HL-60 (cell line): Measurements from ENCODE around the gene CTSW.

Source experiments
- GABPA ChIP-seq: IDR thresholded peaks from 2 replicates; pipeline ENCODE4 v1.6.1; 2012; ENCODE audit warnings: low read depth
- POLR2AphosphoS5 ChIP-seq: IDR thresholded peaks from 2 replicates; pipeline ENCODE4 v1.6.1; 2012; ENCODE audit warnings: low read depth
- SPI1 ChIP-seq: IDR thresholded peaks from 2 replicates; pipeline ENCODE4 v1.6.1; 2012; ENCODE audit warnings: low read depth, mild to moderate bottlenecking, borderline replicate concordance
- TF ChIP-seq, protein P1 (sequence below): IDR thresholded peaks from one replicate; pipeline ENCODE4 v1.5.1; 2011; ENCODE audit warnings: low read length, control low read depth, inconsistent platforms; ENCODE audit not compliant: insufficient read depth
- TF ChIP-seq, protein P2 (sequence below): IDR thresholded peaks from 2 replicates; pipeline ENCODE4 v1.6.1; 2012; ENCODE audit warnings: low read depth; ENCODE audit not compliant: insufficient replicate concordance

DNA sequence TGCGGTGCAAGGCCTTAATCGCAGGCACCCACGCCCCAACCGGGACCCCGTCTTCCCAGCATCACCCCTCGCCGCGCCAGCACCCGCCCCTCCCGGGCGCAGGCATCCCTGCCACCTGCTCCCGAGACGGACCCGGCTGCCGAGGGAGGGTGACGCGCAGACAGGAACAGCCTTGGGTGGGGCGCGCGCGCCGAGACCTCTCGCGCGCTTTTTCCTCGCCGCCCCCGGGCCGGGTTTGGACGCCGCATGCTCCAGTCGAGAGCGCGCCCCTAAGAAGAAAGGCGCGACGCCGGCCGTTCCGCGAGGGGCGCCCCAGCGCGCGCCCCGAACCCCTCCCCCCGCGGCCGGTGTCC is 22.2 kb upstream of the CTSW start:
- TF ChIP-seq, protein P1, sequence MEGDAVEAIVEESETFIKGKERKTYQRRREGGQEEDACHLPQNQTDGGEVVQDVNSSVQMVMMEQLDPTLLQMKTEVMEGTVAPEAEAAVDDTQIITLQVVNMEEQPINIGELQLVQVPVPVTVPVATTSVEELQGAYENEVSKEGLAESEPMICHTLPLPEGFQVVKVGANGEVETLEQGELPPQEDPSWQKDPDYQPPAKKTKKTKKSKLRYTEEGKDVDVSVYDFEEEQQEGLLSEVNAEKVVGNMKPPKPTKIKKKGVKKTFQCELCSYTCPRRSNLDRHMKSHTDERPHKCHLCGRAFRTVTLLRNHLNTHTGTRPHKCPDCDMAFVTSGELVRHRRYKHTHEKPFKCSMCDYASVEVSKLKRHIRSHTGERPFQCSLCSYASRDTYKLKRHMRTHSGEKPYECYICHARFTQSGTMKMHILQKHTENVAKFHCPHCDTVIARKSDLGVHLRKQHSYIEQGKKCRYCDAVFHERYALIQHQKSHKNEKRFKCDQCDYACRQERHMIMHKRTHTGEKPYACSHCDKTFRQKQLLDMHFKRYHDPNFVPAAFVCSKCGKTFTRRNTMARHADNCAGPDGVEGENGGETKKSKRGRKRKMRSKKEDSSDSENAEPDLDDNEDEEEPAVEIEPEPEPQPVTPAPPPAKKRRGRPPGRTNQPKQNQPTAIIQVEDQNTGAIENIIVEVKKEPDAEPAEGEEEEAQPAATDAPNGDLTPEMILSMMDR, result no peak
- TF ChIP-seq POLR2AphosphoS5 (no peak), SPI1 (no peak), GABPA (no peak)
- TF ChIP-seq, protein P2, sequence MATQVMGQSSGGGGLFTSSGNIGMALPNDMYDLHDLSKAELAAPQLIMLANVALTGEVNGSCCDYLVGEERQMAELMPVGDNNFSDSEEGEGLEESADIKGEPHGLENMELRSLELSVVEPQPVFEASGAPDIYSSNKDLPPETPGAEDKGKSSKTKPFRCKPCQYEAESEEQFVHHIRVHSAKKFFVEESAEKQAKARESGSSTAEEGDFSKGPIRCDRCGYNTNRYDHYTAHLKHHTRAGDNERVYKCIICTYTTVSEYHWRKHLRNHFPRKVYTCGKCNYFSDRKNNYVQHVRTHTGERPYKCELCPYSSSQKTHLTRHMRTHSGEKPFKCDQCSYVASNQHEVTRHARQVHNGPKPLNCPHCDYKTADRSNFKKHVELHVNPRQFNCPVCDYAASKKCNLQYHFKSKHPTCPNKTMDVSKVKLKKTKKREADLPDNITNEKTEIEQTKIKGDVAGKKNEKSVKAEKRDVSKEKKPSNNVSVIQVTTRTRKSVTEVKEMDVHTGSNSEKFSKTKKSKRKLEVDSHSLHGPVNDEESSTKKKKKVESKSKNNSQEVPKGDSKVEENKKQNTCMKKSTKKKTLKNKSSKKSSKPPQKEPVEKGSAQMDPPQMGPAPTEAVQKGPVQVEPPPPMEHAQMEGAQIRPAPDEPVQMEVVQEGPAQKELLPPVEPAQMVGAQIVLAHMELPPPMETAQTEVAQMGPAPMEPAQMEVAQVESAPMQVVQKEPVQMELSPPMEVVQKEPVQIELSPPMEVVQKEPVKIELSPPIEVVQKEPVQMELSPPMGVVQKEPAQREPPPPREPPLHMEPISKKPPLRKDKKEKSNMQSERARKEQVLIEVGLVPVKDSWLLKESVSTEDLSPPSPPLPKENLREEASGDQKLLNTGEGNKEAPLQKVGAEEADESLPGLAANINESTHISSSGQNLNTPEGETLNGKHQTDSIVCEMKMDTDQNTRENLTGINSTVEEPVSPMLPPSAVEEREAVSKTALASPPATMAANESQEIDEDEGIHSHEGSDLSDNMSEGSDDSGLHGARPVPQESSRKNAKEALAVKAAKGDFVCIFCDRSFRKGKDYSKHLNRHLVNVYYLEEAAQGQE, result no peak
